ENCODE results near the gene PCDH9.

The PCDH9 gene

DNA sequence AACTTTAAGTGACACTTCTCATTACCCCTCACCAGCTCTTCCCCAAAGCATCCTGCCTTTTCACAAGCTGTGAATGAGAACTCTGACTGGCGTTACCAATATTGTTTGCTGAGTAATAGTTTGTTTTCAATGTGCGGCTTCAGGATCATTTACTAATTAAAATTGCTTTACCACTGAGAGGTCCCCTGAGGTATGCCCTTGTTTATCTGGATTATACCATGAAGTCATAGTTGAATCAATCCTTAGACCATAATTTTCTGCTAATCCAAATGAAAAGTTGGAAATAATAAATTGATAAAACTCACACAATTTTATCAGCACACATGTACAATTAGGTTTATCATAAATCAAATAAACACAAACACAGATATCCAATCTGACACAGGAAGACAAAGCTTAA, 568.8 kb downstream of the PCDH9 start:
- no peak overlapping the region for H3K27ac ChIP-seq (ENCODE audit: low read length)
- no peaks in the 10 kb centered on the region for H3K36me3 ChIP-seq (ENCODE audit: control insufficient read depth, low read depth, low read length)
- no peak overlapping the region for H3K9ac ChIP-seq (ENCODE audit: low read length)
- no peak overlapping the region for H3K4me3 ChIP-seq (ENCODE audit: low read length)
- no peaks in the 10 kb centered on the region for H3K27me3 ChIP-seq (ENCODE audit: control insufficient read depth, insufficient read depth, low read length)
- no peaks in the 10 kb centered on the region for H3K9me3 ChIP-seq (ENCODE audit: control insufficient read depth, low read depth, low read length)
- no peaks in the 10 kb centered on the region for H3K4me1 ChIP-seq (ENCODE audit: control insufficient read depth, low read depth, low read length)

DNA sequence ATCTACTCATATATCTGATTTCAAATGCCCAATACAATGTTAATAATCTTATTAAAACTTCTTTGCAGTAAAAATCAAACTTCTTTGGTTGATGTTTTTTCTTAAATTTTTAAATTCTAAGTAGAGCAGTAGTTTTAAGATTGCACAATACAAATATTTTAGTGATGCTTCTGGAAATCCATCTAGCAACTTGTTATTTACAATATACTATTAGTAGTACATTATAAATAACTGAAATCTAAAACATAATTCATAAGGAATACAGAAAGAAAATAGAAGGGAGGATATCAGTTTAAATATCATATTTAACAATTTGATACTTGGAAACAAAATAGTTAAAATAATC, 569.7 kb downstream of the PCDH9 start:
- Histone ChIP-seq H3K9ac (ENCODE audit: low read length) (no peak overlapping the region), H3K27ac (ENCODE audit: low read length) (no peak overlapping the region), H3K4me1 (ENCODE audit: control insufficient read depth, low read depth, low read length) (no peaks in the 10 kb centered on the region), H3K36me3 (ENCODE audit: control insufficient read depth, low read depth, low read length) (no peaks in the 10 kb centered on the region), H3K4me3 (ENCODE audit: low read length) (no peak overlapping the region), H3K9me3 (ENCODE audit: control insufficient read depth, low read depth, low read length) (no peaks in the 10 kb centered on the region), H3K27me3 (ENCODE audit: control insufficient read depth, insufficient read depth, low read length) (no peaks in the 10 kb centered on the region)

DNA sequence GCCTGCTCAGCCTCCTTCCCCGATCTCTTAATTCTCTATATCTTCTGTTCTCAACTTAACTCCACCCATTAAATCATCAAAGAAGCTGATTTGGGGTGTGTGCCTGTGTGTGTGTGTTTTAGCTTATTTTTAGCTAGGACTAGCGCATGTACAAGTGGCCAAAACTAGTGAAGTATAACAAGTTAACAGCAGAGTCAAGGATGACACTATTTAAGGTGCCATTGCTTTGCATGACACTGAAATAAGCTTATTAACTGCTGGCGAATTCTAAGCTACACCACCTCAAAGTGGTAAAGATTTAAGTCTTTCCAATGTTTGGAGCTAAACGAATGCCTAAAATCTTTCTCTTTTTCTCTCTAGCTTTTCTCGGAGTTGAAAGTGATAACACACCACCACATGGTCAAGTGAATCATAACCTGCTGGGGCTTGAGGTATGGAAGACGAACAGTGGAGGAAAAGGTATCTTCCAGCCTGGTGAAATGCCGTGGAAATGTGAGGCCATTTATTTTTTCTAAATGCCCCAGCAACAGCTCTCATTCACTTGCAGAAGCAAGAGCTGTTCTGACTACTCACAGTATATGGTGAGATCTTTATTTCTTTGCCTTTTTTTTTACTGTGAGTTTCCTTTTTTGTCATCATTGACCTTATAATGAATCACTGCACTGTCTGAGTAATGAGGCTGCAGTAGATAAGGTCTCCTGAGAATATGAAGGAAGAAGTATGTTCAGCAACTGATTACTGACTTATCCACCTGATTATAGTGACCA, 570.3 kb downstream of the PCDH9 start:
- no peak overlapping the region for H3K9ac ChIP-seq (ENCODE audit: low read length)

GRCh38 chr13:66659286-66659685, 570.9 kb downstream of the PCDH9 start:
- H3K4me1 ChIP-seq (ENCODE audit: control insufficient read depth, low read depth, low read length), result no peaks in the 10 kb centered on the region
- H3K4me3 ChIP-seq (ENCODE audit: low read length), result no peak overlapping the region
- H3K9me3 ChIP-seq (ENCODE audit: control insufficient read depth, low read depth, low read length), result no peaks in the 10 kb centered on the region
- no peaks in the 10 kb centered on the region for H3K27me3 ChIP-seq (ENCODE audit: control insufficient read depth, insufficient read depth, low read length)
- no peak overlapping the region for H3K27ac ChIP-seq (ENCODE audit: low read length)
- H3K9ac ChIP-seq (ENCODE audit: low read length), result no peak overlapping the region
- H3K36me3 ChIP-seq (ENCODE audit: control insufficient read depth, low read depth, low read length), result no peaks in the 10 kb centered on the region

More for the DNA sequence above, 570.3 kb downstream of the PCDH9 start:
- Histone ChIP-seq H3K27me3 (ENCODE audit: control insufficient read depth, insufficient read depth, low read length) (no peaks in the 10 kb centered on the region), H3K27ac (ENCODE audit: low read length) (no peak overlapping the region), H3K4me3 (ENCODE audit: low read length) (no peak overlapping the region), H3K4me1 (ENCODE audit: control insufficient read depth, low read depth, low read length) (no peaks in the 10 kb centered on the region), H3K36me3 (ENCODE audit: control insufficient read depth, low read depth, low read length) (no peaks in the 10 kb centered on the region), H3K9me3 (ENCODE audit: control insufficient read depth, low read depth, low read length) (no peaks in the 10 kb centered on the region)

- H3K36me3 ChIP-seq (ENCODE audit: control insufficient read depth, low read depth, low read length), result no peaks in the 10 kb centered on the region
- no peak overlapping the region for H3K4me3 ChIP-seq (ENCODE audit: low read length)
- H3K27me3 ChIP-seq (ENCODE audit: control insufficient read depth, insufficient read depth, low read length), result no peaks in the 10 kb centered on the region
- no peaks in the 10 kb centered on the region for H3K9me3 ChIP-seq (ENCODE audit: control insufficient read depth, low read depth, low read length)
- no peak overlapping the region for H3K27ac ChIP-seq (ENCODE audit: low read length)
- no peaks in the 10 kb centered on the region for H3K4me1 ChIP-seq (ENCODE audit: control insufficient read depth, low read depth, low read length)
- H3K9ac ChIP-seq (ENCODE audit: low read length), result no peak overlapping the region
These were observed 572.8 kb downstream of the PCDH9 start for GRCh38 chr13:66657165-66657881.

DNA sequence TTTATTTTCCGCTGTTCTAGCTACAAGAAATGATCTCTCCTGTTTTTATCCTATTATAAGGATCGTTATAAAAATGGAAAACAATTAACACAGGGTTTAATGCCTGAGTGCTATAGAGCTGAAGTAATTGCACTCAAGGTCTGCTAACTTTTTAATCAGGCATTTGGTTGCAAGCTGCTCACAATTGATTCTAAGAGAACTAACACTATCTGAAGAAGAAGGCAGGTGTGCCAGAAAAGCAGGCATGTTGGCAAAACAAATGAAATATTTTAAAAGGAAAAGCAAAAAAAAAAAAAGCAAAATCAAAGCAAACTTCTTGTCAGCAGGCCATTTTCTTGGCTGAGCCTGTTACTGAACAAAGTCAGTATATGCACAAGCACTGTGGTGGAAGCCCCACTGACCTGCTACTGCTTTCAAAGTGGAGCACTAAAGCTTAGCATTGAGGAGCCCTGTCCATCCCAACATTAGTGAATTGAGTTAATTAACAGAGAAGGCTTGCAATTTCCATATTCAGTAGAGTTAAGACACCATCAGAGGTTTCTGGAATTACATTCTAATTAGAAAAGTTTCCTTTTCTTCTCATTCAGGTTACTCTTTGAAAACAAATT, 574.2 kb downstream of the PCDH9 start:
- Histone ChIP-seq H3K27ac (ENCODE audit: low read length) (no peak overlapping the region), H3K4me1 (ENCODE audit: control insufficient read depth, low read depth, low read length) (no peaks in the 10 kb centered on the region), H3K9me3 (ENCODE audit: control insufficient read depth, low read depth, low read length) (no peaks in the 10 kb centered on the region), H3K9ac (ENCODE audit: low read length) (no peak overlapping the region), H3K4me3 (ENCODE audit: low read length) (no peak overlapping the region), H3K36me3 (ENCODE audit: control insufficient read depth, low read depth, low read length) (no peaks in the 10 kb centered on the region), H3K27me3 (ENCODE audit: control insufficient read depth, insufficient read depth, low read length) (no peaks in the 10 kb centered on the region)

DNA sequence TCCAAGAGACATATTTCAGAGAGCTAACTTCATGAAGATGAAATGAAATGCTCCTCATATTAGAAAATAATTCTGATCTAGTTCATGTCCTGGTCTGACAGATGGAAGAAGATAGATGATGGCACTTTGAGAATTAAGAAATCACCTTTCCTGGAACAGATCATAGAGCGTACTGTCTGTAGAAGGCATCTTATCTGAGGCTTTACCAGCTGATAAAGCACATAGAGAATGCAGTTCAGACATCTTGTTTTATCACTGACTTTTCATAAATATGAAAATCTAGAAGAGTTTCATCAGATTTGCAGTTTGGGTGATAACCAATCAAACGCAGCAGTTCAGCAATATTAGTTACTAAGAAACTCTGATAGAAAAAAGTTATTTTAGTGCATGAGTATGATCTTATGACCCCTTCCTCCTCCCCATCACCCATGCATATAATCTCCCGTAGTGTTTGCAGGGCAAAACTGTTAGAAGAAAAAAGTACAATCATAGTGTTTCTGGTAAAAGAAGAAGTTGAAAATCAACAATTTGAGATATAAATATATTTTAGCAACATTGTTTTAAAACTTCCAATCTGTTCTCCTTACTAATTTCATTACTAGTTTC, 585.2 kb downstream of the PCDH9 start:
- no peak overlapping the region for H3K27ac ChIP-seq (ENCODE audit: low read length)
- no peaks in the 10 kb centered on the region for H3K9me3 ChIP-seq (ENCODE audit: control insufficient read depth, low read depth, low read length)
- H3K4me3 ChIP-seq (ENCODE audit: low read length), result no peak overlapping the region
- no peaks in the 10 kb centered on the region for H3K36me3 ChIP-seq (ENCODE audit: control insufficient read depth, low read depth, low read length)
- no peaks in the 10 kb centered on the region for H3K27me3 ChIP-seq (ENCODE audit: control insufficient read depth, insufficient read depth, low read length)
- no peak overlapping the region for H3K9ac ChIP-seq (ENCODE audit: low read length)
- H3K4me1 ChIP-seq (ENCODE audit: control insufficient read depth, low read depth, low read length), result no peaks in the 10 kb centered on the region

- Histone ChIP-seq H3K4me3 (ENCODE audit: low read length) (no peak overlapping the region), H3K36me3 (ENCODE audit: control insufficient read depth, low read depth, low read length) (no peaks in the 10 kb centered on the region), H3K4me1 (ENCODE audit: control insufficient read depth, low read depth, low read length) (no peaks in the 10 kb centered on the region), H3K9me3 (ENCODE audit: control insufficient read depth, low read depth, low read length) (no peaks in the 10 kb centered on the region), H3K27ac (ENCODE audit: low read length) (no peak overlapping the region), H3K9ac (ENCODE audit: low read length) (no peak overlapping the region), H3K27me3 (ENCODE audit: control insufficient read depth, insufficient read depth, low read length) (no peaks in the 10 kb centered on the region)
These were observed 589.9 kb downstream of the PCDH9 start for GRCh38 chr13:66640231-66640630.

DNA sequence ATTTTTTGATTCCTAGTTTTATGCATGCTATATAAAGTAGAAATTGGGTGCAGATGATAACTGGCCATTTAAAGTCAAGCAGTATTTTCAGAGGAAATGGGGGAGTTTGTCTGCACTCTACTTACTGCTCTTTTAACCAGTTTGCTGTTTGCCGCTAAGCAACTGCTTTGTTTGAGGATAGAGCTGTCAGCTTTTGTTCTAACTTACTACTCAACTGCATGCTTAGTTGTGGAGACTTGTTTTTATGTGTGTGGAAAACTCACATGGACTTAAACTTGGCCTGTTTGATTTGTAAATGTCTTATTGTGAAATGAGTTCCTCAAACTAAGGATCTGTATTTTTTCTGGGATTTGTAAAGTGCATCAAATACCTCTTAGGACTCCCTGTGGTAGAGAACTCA, 591.1 kb downstream of the PCDH9 start:
- Histone ChIP-seq H3K4me1 (ENCODE audit: control insufficient read depth, low read depth, low read length) (no peaks in the 10 kb centered on the region), H3K27me3 (ENCODE audit: control insufficient read depth, insufficient read depth, low read length) (no peaks in the 10 kb centered on the region), H3K27ac (ENCODE audit: low read length) (no peak overlapping the region), H3K4me3 (ENCODE audit: low read length) (no peak overlapping the region), H3K9ac (ENCODE audit: low read length) (no peak overlapping the region), H3K36me3 (ENCODE audit: control insufficient read depth, low read depth, low read length) (no peaks in the 10 kb centered on the region), H3K9me3 (ENCODE audit: control insufficient read depth, low read depth, low read length) (no peaks in the 10 kb centered on the region)

DNA sequence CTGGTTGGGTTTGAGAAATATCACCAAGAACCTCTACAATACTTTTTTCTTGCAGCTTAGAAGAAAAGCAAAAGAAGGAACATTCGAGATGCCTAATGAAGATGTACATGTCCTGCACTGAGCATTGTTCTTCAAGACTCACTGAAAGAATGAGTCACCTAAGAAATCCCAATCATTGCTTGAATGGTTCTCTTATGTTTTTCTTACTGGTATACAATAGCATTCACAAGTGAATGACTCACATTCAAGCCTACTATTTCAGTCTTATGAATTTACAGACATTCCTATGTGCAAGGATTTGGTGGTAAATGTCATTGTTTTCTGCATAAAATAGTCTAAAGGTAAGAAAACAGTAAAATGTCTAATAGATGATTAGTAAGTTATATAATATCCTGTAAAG, 594.6 kb downstream of the PCDH9 start:
- H3K9ac ChIP-seq (ENCODE audit: low read length), result no peak overlapping the region
- no peak overlapping the region for H3K4me3 ChIP-seq (ENCODE audit: low read length)
- no peak overlapping the region for H3K27ac ChIP-seq (ENCODE audit: low read length)
- no peaks in the 10 kb centered on the region for H3K4me1 ChIP-seq (ENCODE audit: control insufficient read depth, low read depth, low read length)
- no peaks in the 10 kb centered on the region for H3K9me3 ChIP-seq (ENCODE audit: control insufficient read depth, low read depth, low read length)
- H3K36me3 ChIP-seq (ENCODE audit: control insufficient read depth, low read depth, low read length), result no peaks in the 10 kb centered on the region
- H3K27me3 ChIP-seq (ENCODE audit: control insufficient read depth, insufficient read depth, low read length), result no peaks in the 10 kb centered on the region

DNA sequence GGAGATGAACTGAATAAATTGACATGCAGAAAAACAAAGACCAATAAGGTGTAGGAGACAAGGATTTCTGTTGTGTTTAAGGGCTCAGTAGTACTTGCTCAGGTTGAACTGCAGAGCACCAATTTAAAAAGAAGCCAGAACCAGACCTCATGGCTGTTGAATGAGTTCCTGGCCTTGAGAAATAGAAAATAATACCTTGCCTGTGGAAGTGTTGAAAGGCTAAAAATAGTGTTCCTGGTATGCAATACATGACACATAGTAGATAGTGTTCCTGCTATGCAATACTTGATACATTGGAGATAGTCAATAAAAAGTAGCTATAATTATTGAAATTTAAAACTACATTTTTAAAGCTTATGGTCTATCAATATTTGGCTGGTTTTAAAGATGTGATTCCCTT, 595.8 kb downstream of the PCDH9 start:
- H3K4me1 ChIP-seq (ENCODE audit: control insufficient read depth, low read depth, low read length), result no peaks in the 10 kb centered on the region
- no peaks in the 10 kb centered on the region for H3K9me3 ChIP-seq (ENCODE audit: control insufficient read depth, low read depth, low read length)
- no peaks in the 10 kb centered on the region for H3K27me3 ChIP-seq (ENCODE audit: control insufficient read depth, insufficient read depth, low read length)
- no peak overlapping the region for H3K9ac ChIP-seq (ENCODE audit: low read length)
- H3K36me3 ChIP-seq (ENCODE audit: control insufficient read depth, low read depth, low read length), result no peaks in the 10 kb centered on the region
- no peak overlapping the region for H3K4me3 ChIP-seq (ENCODE audit: low read length)
- H3K27ac ChIP-seq (ENCODE audit: low read length), result no peak overlapping the region
